ENCODE results near the gene CA5A.
"Not testable (repeated sequence)": the region's sequence is repeated elsewhere in the genome, so short reads cannot be mapped to it uniquely, and the experiment has no call there.

CA5A gene

DNA sequence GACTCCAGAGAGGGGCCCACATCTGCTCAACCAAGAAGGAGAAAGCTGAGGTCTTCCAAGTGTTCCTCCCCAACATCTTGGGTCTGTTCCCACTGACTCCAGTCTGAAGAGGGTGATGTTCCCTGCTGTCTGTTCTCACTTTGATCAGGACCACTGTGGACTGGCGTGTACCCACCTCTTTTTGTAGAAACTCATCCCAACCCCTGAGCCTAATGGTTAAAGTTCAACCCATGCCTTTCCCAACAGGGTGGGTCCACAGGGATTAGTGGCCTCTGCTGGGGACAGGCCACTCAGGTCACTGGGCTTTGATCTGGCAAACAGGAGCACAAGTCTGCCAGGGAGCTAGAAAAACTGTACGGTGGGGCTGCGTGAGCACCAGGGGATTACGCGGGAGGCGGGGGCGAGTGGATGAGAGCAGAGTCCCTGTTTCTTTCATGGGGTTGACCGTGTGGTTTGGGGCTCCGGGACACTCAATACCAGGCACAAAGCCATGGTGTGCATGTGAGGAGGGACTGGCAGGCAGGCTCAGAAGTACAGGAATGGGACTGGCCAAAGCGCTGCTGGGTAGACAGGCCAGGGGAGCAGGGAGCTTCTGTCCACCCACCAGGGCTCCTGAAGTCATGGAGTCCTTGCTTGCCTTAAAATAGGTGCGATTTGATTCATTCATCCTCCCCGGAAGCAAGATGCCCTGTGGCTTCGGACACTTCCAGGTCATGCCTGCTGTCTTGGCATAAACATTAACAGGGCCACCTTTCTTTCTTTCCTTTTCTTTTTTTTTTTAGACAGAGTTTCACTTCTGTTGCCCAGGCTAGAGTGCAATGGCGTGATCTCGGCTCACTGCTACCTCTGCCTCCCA, at the start of gene CA5A:
CA5A (minus strand) TSS at position 155 of the 856 bp plus-strand sequence; CDS start at position 76, 79 bp downstream.
- no peak for DNase-seq

GRCh38 chr16:87985493-87985892, 49.2 kb upstream of the CA5A start:
- DNase-seq: not testable (repeated sequence)

DNA sequence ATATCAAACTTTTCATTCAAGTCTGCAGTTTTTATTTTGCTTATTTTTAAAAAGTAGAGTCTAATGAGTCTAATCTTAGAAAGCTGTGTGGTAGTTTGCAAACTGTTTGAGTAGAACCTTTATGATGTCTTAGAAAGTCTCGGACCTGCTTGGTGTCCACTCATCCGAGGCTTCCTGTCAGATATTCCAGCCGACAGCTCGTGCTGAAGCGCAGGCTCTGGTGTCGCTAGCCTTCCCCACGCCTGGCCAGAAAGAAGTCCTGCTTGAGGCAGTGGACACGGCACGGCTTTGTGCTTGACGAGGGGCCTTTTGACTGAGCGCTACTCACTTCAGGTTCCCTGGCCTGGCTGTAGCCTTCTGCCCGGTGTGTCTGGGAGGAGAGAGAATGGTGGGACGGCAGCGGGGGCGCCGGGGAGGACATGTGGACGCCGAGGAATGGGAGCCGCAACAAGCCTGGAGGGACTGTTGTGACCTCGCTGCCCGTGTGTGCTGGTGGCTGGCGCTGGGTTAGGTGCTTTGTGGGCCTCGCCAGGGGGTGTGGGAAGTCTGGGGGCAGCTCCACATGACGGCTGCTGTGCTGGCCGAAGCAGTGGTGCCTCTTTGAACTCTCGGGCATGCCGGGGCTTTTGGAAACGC, 48.4 kb upstream of the CA5A start:
- DNase-seq: no peak

- DNase-seq: not testable (repeated sequence)
Measured at GRCh38 chr16:87984180-87984579, 47.9 kb upstream of the CA5A start.

DNA sequence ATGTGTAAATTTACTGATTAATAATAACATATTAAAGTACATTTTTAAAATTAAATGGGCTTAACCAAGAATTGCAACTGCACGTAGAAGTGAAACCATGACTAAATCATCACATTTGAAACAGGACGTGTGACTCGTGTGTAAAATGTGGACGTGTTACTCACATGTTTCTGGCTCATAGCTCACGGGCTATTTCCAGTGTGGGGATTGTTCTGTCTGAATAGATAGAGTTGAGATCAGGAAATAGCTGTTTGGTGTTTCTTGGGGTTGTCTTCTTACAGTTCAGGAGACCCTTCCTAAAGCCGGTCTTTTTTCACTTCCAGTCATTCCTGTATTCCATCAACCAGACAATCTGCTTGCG, 47.4 kb upstream of the CA5A start:
- not testable (repeated sequence) for DNase-seq

- not testable (repeated sequence) for DNase-seq
Measured at GRCh38 chr16:87983072-87983736, 46.9 kb upstream of the CA5A start.

GRCh38 chr16:87982581-87983041, 46.3 kb upstream of the CA5A start:
- no peak for DNase-seq

- DNase-seq: not testable (repeated sequence)
Measured at GRCh38 chr16:87981376-87981775, 45.0 kb upstream of the CA5A start.

DNA sequence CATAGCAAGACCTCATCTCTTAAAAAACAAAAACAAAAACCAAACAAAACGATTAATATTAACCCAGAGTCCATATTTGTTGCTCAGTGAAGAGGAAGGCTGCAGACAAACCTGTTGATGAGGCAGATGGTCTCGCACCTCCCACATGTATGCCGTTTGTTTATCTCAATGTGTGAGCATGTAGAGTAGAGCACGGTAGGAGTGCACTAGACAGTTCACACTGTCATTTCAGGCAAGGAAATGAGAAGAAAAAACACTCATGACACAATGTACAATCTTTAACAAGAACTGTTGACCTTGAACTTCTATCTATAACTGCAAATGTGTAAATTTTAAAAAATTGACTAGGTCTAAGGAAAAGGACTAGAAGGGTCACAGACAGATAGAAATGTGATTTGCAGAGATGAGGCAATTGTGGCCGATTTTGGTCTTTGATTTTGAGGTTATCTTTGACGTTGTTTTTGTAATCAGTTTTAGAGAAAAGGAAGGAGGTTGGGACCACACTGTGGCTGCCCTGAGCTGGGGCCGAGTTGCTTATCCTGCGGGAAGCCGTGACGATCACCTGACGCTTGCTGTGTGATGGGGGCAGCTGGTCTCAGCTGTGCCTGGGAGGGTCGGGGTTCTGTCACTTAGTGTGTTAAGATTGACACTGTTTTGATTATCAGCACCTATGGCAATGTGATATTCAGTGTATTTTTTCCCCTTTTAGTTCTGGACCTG, 43.7 kb upstream of the CA5A start:
- DNase-seq: not testable (repeated sequence)

- DNase-seq: no peak
Measured at GRCh38 chr16:87979352-87979751, 43.0 kb upstream of the CA5A start.

DNA sequence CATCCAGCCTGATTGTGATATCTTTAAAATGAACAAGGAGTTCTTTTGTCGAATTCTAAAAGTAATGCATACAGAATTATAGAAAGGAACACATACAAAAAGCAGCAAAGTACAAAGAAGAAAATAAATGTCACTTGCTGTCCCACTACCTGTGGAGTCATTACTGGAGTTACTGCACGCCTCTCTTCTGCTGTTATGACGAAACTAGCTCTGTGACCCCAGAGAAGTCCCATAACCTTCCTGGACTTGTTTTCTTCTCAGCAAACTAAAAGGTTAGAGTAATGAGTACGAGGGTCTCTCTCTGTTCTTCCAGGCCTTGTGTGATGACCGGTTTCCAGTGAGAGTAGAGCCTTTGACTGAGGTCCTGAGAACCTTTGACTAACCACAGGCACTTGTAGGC, 41.8 kb upstream of the CA5A start:
- DNase-seq: no peak

- DNase-seq: no peak
Measured at GRCh38 chr16:87976665-87977064, 40.3 kb upstream of the CA5A start.

GRCh38 chr16:87974178-87974577, 37.8 kb upstream of the CA5A start:
- DNase-seq: no peak

- no peak for DNase-seq
Measured at GRCh38 chr16:87973717-87974116, 37.4 kb upstream of the CA5A start.

GRCh38 chr16:87971933-87972332, 35.6 kb upstream of the CA5A start:
- DNase-seq: no peak

GRCh38 chr16:87970186-87970585, 33.9 kb upstream of the CA5A start:
- DNase-seq: no peak

- no peak for DNase-seq
Measured at GRCh38 chr16:87968541-87968940, 32.2 kb upstream of the CA5A start.

GRCh38 chr16:87966685-87967185, 30.4 kb upstream of the CA5A start:
- DNase-seq: no peak

DNA sequence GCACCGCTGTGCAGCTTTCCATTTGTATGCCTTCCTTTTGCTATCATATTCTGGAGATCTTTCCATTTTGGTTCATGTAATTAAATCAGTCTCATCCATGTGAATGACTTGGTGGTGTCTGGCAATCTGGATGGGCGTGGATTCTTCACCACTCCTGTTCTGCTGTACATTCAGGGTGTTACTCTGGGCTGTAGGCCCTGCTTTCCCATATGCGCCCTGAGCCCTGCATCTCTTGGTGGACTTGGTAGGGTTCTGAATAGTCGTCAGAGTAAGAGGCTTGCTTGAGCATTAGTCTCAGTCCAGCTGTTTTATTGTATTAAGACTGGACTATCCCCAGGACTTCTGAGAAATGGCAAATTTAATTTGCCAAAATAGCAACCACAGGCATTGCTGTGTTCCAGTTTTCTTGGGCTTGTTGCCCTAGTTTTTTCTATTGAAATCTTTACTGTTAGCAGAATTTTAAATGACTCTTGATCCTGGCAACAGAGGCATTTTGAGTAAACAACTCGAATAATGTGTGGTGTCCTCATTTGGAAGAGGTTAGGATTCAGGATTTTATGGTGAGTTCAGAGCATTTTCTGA, 29.8 kb upstream of the CA5A start:
- DNase-seq: no peak

DNA sequence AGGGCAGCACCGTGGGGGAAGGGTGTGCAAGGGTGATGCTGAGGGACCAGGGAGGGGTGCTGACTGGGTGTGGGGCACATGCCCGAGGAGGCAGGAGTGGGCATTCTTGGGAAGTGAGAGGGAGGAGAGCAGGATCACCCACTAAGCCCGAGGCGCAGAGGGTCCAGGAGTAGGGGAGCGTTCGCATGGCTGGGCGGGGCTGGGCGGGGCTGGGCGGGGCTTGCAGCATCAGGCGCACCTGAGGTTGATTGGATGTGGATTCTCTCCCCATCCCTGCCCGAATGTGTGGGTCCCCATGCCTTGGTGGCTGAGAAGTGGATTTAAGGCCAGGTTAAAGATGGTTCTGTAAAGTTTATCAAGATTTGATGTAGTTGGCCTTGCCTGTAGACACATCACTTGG, 29.1 kb upstream of the CA5A start:
- DNase-seq: no peak

DNA sequence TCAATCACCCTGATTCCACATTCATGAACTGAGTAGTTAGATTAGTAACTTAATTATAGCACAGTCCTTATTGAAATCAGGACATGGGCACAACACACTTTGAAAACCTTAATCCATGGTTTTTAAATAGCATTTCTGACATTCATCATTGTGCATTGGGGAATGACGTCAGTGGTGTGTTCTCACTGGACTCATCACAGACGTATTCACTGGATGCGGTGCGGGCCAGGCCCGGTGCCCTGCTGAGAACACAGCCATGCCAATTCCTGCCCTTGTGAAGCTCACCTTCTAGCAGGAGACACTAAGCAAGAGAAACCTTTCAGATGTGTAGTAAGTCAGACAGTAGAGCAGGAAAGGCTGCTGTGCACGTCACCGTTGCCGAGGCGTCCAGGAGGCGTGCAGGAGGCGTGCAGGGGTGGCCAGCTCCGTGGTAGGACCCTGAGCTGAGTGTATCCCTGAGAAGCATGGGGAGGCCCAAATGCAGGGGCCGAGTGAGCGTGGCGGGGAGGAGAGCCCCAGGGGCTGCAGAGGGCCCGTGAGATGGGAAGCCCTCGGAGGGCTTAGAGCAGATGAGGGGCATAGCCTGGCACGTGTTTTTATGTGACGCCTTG, 27.8 kb upstream of the CA5A start:
- no peak for DNase-seq

DNA sequence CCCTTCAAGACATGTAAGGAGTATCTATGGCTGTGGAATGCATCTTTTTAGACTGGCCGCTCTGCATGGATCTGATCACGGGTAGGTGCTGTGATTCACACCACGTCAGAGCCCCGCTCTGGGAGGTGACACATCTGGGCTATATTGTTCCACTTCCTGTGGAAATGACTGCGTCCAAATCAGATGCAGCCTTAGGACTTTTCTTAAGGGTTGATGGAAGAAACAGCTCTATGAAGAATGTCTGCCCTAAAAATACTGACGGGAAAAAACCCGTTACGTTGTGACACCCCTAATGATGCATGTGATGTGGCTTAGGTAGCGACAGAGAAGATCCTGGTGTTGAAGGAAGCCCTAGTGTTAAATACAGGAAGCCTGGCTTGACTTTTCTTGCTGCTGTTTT, 27.1 kb upstream of the CA5A start:
- no peak for DNase-seq

Measured in GOT3 (cell line).